Renal pelvis (tissue), 4 donors: ENCODE data around the gene SYNGR2. TPM values are rescaled to one million over a fixed set of nuclear protein-coding genes. Genes with fewer than 3 reads are reported as not detected.
"Not testable (repeated sequence)": the region's sequence is repeated elsewhere in the genome, so short reads cannot be mapped to it uniquely, and the experiment has no call there.

Experiments
- DNase-seq: peaks from one replicate; pipeline ENCODE4 v3.0.0-alpha.2; 2013
- polyA plus RNA-seq, 3 donors: library from polyadenylated mRNA; unstranded; fragments of 120-200 nt; gene quantifications; one replicate each; pipeline ENCODE4 v1.2.1, GENCODE V29; 2013; ENCODE audit not compliant: insufficient read length in 3 of 3

The SYNGR2 gene
- polyA plus RNA-seq, 3 donors, result 71.5 to 79.1 (median 72.9) TPM

DNA sequence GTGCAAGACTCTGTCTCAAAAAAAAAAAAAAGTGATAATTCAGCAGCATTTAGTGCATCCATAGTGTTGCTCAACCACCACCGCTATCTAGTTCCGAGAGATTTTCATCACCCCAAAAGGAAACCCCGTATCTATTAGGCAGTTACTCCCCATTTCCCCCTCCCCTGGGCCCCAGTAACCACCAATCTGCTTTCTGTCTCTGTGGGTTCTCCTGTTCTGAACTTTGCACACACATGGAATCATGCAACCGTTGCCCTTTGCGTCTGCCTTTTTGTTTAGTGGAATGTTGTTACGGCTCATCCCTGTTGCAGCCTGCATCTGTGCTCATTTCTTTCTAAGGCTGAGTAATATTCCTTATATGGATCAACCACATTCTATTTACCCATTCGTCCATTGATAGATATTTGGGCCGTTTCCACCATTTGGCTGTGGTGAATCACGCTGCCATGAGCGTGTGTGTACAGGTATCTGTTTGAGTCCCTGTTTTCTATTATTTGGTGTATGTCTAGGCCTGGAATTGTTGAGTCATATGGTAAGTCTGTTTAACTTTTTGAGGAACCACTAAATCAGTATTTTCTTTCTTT lies 8.7 kb upstream of the SYNGR2 start:
- DNase-seq, result no peak

DNA sequence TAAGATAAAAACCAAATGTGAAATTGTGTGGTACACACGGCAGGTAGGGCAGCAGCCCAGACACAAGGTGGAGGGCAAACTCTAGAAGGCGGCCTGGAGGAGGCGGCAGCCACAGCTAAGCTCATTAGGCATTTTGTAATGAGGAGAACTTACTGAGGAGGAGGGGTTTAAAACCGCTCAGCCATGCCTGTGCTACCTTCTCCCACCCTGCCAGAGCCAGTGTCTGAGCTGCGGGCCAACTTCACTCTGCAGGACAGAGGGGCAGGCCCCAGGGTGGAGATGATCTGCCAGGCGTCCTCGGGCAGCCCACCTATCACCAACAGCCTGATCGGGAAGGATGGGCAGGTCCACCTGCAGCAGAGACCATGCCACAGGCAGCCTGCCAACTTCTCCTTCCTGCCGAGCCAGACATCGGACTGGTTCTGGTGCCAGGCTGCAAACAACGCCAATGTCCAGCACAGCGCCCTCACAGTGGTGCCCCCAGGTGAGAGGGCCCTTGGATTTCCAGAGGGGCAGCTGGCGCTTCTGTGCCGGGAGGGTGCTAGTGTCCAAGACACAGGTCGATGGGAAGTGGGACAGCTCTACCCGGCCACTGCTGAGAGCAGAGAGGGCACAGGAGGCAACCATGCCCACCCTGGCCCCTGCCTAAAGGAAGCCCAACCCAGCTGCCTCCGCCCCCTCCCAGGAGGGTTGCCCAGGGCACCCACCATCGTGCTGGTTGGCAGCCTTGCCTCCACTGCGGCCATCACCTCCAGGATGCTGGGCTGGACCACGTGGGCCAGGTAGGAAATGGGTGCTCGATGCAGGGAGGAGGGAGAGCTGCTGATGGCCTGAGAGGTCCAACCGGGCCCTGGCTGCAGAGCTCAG lies 4.3 kb upstream of the SYNGR2 start:
- DNase-seq, result no peak

DNA sequence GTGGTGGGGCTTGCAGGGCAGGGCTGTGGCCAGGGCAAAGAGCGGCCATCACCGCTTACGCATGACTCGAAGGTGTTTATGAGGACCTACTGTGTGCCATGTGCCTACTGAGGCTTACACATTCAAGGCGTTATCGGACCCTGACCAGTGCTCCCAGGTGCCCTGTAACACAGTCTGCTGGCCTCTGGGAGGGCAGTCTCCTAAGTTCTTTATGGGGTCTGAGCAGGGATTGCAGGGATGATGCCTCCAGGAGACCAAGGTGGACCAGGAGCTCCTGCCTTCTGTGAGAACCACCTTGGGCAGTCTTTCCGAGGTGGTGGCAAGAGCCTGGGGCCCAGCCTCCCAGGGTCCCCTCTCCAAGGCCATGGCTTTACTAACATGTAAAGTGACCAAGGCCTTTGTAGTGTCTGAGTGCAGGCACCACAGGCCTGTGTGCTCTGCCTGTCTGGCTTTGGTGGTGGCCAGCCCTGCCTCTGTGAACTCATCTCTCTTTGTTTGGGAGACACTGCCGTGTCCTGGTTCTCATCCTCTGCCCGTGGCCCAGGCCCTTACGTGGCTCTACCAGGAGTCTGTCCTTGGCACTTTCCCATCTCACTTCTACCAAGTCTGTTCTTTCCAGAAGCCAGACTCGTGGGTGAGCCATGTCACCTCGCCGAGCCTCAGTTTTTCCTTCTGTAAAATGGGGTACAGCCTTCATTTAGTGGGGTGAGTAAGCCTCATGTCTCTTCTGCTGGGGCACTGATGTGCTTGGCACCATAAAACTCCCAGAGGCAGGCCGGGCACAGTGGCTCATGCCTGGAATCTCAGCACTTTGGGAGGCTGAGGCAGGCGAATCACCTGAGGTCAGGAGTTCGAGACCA lies 3.4 kb upstream of the SYNGR2 start:
- DNase-seq, result no peak

DNA sequence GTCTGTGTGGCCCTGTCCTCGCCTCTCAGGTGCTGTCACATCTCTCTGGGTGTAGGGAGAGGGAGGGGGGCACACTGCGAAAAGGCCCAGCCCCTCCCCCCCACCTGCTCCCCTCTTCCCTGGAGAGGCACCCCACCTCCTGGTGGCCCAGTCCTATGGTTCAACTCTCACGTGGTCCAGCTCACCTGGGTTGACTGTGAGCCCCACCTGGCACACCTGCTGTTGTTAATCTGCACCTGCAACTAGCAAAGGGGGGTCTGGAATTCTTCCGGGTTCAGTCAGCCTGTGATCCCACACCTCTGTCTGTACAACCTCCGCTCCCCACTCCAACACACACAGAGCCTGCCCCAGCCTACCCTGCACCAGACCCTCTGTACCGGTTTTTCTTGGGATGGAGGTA lies 2.0 kb upstream of the SYNGR2 start:
- DNase-seq, result no peak

DNA sequence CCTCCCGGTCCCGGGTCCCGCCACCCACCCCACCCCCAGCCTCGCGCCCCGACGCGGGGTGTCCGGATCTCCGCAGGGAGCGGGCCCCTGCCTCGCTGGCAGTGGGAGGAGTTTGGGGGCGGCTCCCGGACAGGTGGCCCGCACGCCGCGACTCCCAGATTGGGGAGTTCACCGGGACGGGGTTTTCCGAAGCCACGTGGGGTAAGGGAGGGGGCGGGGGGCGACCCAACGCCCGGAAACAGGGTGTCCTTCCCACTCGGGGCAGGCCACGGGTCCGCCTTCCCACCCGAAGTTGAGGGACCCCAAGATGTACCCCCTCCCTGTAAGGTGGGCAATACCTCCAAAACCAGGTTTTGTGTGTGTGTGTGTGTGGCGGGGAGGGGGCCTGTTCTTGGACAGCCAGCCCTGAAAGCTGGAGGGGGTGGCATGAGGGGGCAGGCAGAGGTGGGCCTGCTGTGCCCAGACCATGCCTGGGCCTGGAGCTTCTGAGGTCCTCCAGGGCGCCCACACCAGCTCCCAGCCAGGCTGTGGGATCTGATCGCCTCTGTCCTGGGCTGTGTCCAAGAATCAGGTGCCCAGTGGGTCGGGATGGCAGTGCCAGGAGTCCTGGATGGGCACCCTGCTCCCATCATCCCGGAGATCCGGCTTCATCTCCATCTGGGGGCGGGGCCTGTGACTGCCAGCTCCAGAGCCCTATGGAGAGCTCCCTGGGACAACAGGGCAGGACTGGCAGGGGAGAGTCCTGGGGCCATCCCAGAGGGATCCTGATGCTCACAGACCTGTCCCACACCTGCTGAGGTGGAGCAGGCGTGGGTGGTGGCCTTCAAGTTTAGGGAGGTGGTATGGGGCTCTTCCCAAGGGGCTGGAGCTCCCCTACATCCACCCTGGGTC lies 767 bp downstream of the SYNGR2 start:
- no peak for DNase-seq

DNA sequence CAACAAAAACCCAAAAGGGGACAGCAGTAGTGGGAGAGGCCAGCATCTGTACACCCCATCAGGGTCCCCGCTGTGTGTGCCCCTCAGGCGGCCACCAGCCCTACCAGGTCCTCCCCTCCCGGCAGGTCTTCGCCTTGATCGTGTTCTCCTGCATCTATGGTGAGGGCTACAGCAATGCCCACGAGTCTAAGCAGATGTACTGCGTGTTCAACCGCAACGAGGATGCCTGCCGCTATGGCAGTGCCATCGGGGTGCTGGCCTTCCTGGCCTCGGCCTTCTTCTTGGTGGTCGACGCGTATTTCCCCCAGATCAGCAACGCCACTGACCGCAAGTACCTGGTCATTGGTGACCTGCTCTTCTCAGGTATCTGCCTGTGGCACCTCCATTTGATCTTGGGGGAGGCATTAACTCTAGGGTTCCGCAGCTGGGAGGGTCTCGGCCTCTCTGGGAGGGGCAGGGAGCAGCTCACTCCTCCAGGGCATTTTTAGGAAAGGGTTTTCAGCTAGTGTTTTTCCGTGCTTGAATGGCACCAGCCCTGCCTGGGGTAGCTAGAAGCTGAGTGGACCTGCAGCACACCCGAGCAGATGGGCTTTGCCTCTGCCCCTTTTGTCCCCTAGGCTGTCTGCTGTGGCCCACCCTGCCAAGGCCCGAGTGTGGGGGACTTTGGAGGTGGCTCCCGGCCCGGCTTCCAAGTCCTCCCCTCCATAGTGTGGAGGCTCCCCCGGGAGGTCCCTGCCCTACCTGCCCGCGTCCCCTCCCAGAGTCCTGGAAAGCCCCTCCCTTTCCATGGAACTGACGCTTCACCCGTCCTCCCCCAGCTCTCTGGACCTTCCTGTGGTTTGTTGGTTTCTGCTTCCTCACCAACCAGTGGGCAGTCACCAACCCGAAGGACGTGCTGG lies 2.6 kb downstream of the SYNGR2 start:
- DNase-seq, result no peak

DNA sequence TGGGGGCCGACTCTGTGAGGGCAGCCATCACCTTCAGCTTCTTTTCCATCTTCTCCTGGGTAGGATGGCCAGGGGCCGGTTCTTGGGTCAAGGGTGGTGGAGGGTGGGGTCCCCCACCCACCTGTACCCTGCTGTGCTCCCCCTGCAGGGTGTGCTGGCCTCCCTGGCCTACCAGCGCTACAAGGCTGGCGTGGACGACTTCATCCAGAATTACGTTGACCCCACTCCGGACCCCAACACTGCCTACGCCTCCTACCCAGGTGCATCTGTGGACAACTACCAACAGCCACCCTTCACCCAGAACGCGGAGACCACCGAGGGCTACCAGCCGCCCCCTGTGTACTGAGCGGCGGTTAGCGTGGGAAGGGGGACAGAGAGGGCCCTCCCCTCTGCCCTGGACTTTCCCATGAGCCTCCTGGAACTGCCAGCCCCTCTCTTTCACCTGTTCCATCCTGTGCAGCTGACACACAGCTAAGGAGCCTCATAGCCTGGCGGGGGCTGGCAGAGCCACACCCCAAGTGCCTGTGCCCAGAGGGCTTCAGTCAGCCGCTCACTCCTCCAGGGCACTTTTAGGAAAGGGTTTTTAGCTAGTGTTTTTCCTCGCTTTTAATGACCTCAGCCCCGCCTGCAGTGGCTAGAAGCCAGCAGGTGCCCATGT lies 3.3 kb downstream of the SYNGR2 start:
- not testable (repeated sequence) for DNase-seq

DNA sequence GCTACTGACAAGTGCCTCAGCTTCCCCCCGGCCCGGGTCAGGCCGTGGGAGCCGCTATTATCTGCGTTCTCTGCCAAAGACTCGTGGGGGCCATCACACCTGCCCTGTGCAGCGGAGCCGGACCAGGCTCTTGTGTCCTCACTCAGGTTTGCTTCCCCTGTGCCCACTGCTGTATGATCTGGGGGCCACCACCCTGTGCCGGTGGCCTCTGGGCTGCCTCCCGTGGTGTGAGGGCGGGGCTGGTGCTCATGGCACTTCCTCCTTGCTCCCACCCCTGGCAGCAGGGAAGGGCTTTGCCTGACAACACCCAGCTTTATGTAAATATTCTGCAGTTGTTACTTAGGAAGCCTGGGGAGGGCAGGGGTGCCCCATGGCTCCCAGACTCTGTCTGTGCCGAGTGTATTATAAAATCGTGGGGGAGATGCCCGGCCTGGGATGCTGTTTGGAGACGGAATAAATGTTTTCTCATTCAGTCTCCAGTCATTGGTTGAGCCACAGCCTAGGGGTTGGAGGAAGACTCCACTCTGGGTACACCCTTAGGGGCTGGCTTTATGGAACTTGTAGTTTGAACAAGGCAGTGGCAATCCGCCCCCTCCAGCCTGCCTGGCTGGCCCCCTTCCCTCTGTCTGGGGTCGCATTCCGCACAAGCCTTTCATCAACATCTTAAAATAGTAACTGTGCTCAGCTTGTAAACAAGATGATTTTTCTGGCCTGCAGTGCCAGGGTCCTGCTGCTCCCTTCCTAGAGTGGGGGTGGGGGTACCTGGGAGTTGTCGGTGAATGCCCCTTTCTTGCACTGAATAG lies 4.1 kb downstream of the SYNGR2 start:
- DNase-seq, result no peak

DNA sequence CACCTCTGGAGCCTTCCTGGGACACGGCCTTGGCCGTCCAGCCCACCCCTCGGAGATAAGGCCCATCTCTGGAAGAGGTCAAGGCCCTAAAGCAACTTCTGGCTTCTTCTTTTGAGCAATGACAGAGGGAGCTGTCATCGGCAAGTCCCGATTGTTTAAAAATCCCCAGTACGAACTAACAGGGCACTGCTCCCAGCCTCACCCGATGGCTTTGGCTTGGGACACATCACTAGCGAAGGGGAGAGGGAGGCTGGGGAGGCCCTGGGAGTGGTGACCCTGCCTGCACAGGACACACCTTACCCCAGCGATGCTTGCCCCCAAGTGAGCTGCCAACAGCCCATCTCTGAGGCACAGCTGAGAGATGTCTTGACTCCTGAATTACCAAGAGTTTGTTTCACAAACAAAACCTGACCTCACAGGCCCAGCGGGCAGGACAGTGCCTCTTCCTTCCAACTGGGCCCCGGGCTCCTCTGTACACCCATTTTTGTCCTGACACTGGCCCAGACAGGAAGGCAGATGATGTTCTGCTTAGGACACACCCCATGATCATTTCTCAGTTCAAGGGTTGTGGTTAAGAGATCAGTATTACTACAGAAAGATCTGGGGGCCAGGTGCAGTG lies 4.8 kb downstream of the SYNGR2 start:
- DNase-seq, result no peak

DNA sequence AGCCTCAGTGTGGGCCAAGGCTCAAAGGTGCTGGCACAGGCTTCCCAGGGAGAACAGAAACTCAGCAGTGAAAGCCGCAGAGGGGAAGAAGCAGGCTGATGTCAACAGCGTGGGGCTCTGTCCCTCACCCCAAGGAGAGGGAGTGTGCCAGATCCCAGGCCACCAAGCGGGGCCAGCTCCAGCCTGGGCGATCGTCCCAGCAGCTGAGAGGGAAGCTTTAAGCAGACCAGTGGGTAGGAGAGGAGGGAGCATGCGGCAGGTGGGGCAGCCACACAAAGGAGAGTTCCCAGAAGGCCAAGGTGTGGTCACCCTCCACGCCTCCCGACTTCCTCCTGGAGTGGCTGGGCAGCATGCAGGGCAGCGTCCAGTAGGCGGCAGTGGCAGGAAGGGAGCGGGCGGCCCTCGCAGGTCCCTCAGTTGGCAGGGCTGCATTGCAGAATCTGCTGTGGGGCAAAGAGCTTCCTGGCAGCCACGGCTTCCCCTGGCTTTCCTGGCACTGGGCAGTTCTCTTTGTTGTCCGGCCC lies 6.0 kb downstream of the SYNGR2 start:
- no peak for DNase-seq

DNA sequence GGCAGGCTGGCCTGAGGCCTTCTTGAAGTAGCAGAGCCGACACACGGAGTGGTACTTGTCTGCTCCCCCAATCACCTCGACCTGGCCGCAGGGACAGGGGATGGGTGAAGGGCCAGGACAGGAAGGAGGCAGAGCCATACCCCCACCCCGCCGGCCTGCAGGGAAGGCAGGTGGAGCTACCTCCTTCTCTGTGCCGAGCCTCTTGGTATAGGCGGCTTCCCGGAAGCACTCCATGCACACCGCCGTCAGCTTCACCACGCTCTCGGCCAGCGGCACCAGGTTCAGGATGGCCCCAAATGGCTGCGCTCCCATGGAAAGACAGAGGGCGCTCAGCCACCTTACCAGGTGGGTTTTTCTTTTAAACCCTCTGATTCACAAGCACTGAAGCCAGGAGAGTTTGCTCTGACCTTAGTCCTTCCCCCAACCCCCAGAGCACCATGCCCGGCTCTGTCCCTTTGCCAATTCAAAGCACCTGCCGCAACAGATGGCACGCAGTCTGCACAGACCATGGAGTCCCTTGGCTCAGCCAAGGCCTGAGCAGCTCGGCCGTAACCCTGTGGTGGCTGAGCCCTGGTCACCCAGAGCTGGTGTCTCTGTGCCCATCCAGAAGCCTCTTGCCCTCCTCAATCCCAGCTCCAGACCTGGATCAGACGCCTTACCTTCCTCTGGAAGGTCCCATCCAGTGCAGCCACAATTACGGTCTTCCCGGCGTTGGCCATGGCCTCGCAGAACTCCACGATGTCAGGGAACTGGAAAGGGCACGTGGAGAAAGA lies 6.7 kb downstream of the SYNGR2 start:
- DNase-seq, result no peak

DNA sequence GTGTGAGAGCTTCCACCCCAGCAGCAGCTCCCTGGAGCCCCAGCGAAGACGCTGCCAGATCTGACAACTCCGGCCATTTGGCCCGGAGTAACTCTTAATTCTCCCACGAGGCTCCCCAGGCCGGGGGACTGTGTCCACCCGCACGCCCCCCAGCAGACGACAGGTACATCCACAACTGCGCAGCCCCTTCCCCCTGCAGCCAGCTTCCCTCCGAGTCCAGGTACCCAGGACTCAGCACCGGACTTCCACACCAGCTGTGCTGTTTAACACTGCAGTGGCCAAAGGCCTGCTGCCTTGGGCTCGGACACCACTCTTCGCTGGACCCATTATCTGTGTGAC lies 7.2 kb downstream of the SYNGR2 start:
- no peak for DNase-seq

DNA sequence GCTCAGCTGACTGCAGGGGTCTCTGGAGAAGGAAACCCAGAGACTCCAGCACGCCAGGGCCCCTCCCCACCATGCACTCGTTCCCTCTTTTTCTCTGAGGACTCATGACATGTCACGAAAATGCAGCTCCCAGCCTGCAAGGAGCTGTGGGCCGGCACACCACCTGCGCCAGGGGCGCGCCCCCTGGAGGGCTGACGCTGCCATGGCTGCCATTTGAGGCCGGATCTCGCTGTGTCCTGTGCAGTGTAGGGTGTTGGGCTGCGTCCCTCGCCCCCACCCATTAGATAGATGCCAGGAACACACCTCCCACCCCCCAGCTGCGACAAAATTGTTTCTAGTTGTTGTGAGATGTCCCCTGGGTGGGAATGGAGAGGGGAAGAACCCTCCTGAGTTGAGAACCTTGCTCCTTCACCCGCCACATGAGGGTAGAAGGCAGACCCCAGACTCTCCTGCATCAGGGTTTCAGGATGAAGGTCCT lies 8.2 kb downstream of the SYNGR2 start:
- DNase-seq, result no peak

DNA sequence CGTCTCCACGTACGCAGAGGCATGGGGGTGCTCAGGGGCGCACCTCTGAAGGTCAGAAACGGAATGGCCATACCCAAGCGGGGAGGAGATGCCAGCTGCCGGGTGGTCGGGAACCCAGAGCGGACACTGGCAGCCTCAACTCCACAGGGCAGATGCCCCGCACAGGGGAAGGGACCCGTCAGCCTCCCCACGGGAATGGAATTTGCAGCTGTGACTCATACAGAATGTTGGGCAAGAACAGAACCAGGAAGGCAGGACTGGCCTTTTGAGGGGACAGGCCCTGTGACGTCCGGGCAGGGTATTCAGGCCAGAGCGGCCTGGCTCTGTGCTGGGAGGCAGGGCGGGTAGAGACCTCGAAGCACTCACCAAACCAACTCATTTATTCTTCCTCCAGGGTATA lies 11.0 kb downstream of the SYNGR2 start:
- DNase-seq, result no peak

DNA sequence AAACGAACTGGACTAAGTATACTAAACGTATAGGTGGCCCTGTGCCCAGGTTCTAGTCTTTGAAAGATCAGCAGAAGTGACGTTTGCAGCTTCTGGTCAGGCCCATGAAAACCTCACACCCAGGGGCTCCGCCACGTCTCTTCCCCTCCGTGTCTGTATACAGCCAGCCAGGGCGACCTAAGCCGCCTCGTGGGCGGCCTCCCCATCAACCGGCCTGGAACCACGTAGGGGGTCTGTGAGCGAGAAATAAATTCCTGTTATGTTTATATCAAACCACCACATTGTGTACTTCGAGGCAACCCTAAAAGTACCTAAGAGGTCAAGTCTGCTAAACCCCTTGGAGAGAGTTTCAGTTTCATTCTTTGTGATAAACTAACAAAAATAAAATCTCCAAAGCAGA lies 11.7 kb downstream of the SYNGR2 start:
- DNase-seq, result no peak

DNA sequence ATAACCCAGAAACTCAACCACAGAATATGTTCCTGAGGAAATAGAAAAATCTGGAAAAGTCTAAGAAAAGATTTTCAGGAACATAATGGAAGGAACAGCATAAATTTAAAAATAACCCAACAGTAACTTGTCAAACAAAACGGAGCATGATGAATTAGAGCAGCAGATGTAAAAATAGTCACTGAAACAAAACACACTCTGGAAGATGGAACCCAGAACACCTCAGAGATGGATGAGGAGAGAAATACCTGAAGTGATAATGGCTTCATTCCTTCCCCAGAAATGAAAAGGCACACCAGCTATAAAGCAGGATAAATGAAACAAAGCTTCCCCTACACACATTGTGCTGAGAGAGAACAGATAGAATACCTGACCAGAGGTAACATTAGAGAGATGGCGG lies 12.1 kb downstream of the SYNGR2 start:
- DNase-seq, result no peak

DNA sequence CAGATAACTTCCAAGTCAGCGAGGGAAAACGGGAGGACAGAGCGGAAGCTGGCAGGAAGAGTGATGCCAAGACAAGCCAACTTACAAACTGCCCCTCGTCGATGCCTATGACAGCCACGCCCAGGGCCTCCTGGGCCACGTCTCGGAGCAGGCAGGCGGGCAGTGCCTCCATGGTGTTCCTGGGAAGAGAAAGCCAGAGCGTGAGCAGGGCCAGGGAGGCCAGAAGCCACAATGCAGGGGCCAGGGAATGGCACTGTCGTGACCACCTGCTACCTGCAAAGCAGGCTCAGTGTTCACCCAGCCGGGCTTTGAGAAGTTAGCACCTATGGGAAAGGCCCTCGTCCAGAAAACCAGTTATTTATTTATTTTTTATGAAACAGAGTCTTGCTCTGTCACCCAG lies 14.1 kb downstream of the SYNGR2 start:
- no peak for DNase-seq

DNA sequence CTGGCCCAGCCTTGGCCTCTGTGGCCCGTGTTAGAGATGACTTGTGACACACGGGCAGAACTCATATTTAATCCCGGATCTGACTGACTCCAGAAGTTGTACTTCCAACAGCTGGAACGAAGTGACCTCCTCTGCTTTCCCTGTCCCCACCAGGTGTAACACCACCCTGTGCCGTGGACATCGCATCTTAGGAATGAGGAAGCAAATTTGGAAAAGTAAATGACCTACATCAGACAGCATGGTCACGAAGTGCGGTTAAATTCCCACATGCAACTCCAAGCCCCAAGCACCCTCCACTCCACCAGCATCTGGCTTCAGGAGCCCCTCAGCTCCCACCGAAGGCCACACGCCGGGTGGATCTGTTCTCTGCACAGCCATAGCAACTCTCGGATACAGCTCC lies 15.5 kb downstream of the SYNGR2 start:
- DNase-seq, result no peak
